ENCODE data around the gene MT1X.

- TF ChIP-seq CTCF (conservative IDR thresholded peaks at IDR 0.05) (no peak), EZH2 (IDR thresholded peaks at IDR 0.05; ENCODE audit: low read depth) (no peak)
Measured at GRCh38 chr16:56677474-56677873, 4.8 kb upstream of the MT1X start.
